Ovary (tissue), 3 donors: ENCODE data around the gene CD2.

ENCODE experiments used
- CTCF ChIP-seq, 3 donors: fragments of 450-650 bp in 2 of 3; fragments of 200-600 bp in 1 of 3; IDR thresholded peaks; one replicate each; pipeline versions ENCODE4 v1.5.1 to v1.8.0; 2016 to 2022; ENCODE audit warnings: antibody characterized with exemption in 3 of 3, mild to moderate bottlenecking in 1 of 3
- EP300 ChIP-seq: sonication (generic); formaldehyde crosslinking; IDR thresholded peaks from one replicate; pipeline ENCODE4 v1.6.1; 2017; ENCODE audit warnings: antibody characterized with exemption
- POLR2A ChIP-seq: fragments of 450-650 bp; IDR thresholded peaks from one replicate; pipeline ENCODE4 v1.6.1; 2017; ENCODE audit warnings: antibody characterized with exemption, mild to moderate bottlenecking, moderate library complexity
- donor health status: DM: no; HTN: no; CAD: no.

- no peak for TF ChIP-seq CTCF (IDR thresholded peaks at IDR 0.05)
- no peak for TF ChIP-seq POLR2A
- no peak for TF ChIP-seq EP300
Observed at GRCh38 chr1:116738673-116739370, 15.4 kb upstream of the CD2 start.
